Neural cell (in vitro differentiated cells): Measurements from ENCODE around the gene TNC. TPM values are rescaled to one million over a fixed set of nuclear protein-coding genes. Genes with fewer than 3 reads are reported as not detected.

Source experiments
- H2AFZ ChIP-seq: fragments of 200-600, 300-800 bp; sonication (generic), shearing (Covaris generic); 2 replicates; pipeline ENCODE4 v1.6.0; 2014; ENCODE audit warnings: low read depth, mild to moderate bottlenecking, antibody characterized with exemption, low read length, moderate library complexity
- H3F3A ChIP-seq: fragments of 200-600 bp; shearing (Covaris generic); 2 replicates; pipeline ENCODE4 v1.6.1; 2016; ENCODE audit warnings: mild to moderate bottlenecking, moderate library complexity, mixed read lengths, antibody characterized with exemption, low read length; ENCODE audit not compliant: insufficient read depth, poor library complexity, severe bottlenecking
- H3K27ac ChIP-seq: fragments of 200-600, 300-800 bp; sonication (generic), shearing (Covaris generic); 2 replicates; pipeline ENCODE4 v1.5.1; 2014; ENCODE audit warnings: mild to moderate bottlenecking, low read length, moderate library complexity
- H3K27me3 ChIP-seq: fragments of 300-800, 200-600 bp; sonication (generic), shearing (Covaris generic); 2 replicates; pipeline ENCODE4 v1.6.0; 2014; ENCODE audit warnings: mild to moderate bottlenecking, low read depth, low read length, moderate library complexity; ENCODE audit not compliant: insufficient read depth
- H3K36me3 ChIP-seq: fragments of 300-800, 200-600 bp; sonication (generic), shearing (Covaris generic); 2 replicates; pipeline ENCODE4 v1.5.1; 2014; ENCODE audit warnings: mild to moderate bottlenecking, antibody characterized with exemption, low read length, moderate library complexity; ENCODE audit not compliant: insufficient read depth
- H3K4me2 ChIP-seq: fragments of 300-800, 200-600 bp; sonication (generic), shearing (Covaris generic); 2 replicates; pipeline ENCODE4 v1.6.0; 2014; ENCODE audit warnings: mild to moderate bottlenecking, low read length
- H3K4me3 ChIP-seq: fragments of 300-800, 200-600 bp; sonication (generic), shearing (Covaris generic); 2 replicates; pipeline ENCODE4 v1.5.1; 2014; ENCODE audit warnings: mild to moderate bottlenecking, low read length, moderate library complexity
- H3K79me2 ChIP-seq: fragments of 200-600 bp; shearing (Covaris generic); replicated peaks from 2 replicates; pipeline ENCODE4 v1.6.0; 2014; ENCODE audit warnings: mild to moderate bottlenecking, low read length, moderate library complexity; ENCODE audit not compliant: insufficient read depth
- H3K9ac ChIP-seq: fragments of 300-800, 200-600 bp; sonication (generic), shearing (Covaris generic); 2 replicates; pipeline ENCODE4 v1.6.1; 2016; ENCODE audit warnings: mild to moderate bottlenecking, low read length, mixed read lengths
- H3K9me2 ChIP-seq: fragments of 200-600 bp; shearing (Covaris generic); 2 replicates; pipeline ENCODE4 v1.6.1; 2016; ENCODE audit warnings: mild to moderate bottlenecking, low read length, mixed read lengths; ENCODE audit not compliant: insufficient read depth
- H3K9me3 ChIP-seq: fragments of 200-600, 300-800 bp; sonication (generic), shearing (Covaris generic); 2 replicates; pipeline ENCODE4 v1.6.1; 2016; ENCODE audit warnings: mild to moderate bottlenecking, mixed run types, low read length, moderate library complexity, mixed read lengths
- H4K20me1 ChIP-seq: fragments of 200-600 bp; shearing (Covaris generic); 2 replicates; pipeline ENCODE4 v1.6.1; 2016; ENCODE audit warnings: mild to moderate bottlenecking, mixed run types; ENCODE audit not compliant: insufficient read depth
- EP300 ChIP-seq: fragments of 450-650 bp; conservative IDR thresholded peaks from 2 replicates; pipeline ENCODE4 v1.6.1; 2014; ENCODE audit warnings: antibody characterized with exemption, mild to moderate bottlenecking, moderate library complexity; ENCODE audit not compliant: poor library complexity, severe bottlenecking
- EZH2 ChIP-seq: fragments of 200-600, 300-800 bp; shearing (Covaris generic), sonication (generic); IDR thresholded peaks from 2 replicates; pipeline ENCODE4 v1.6.1; 2014; ENCODE audit warnings: antibody characterized with exemption, low read length, borderline replicate concordance, mild to moderate bottlenecking; ENCODE audit not compliant: insufficient read depth, poor library complexity, severe bottlenecking
- MXI1 ChIP-seq: fragments of 450-650 bp; conservative IDR thresholded peaks from 2 replicates; pipeline ENCODE4 v1.6.1; 2014; ENCODE audit warnings: antibody characterized with exemption, mild to moderate bottlenecking; ENCODE audit not compliant: poor library complexity, severe bottlenecking
- POLR2AphosphoS5 ChIP-seq: IDR thresholded peaks from 2 replicates; pipeline ENCODE4 v1.6.1; 2012
- RAD21 ChIP-seq: fragments of 450-650 bp; conservative IDR thresholded peaks from 2 replicates; pipeline ENCODE4 v1.6.1; 2014; ENCODE audit warnings: antibody characterized with exemption, mild to moderate bottlenecking, moderate library complexity
- SMC3 ChIP-seq: fragments of 450-650 bp; conservative IDR thresholded peaks from 2 replicates; pipeline ENCODE4 v1.6.1; 2014; ENCODE audit warnings: antibody characterized with exemption, mild to moderate bottlenecking, moderate library complexity; ENCODE audit not compliant: poor library complexity
- TAF1 ChIP-seq: IDR thresholded peaks from 2 replicates; pipeline ENCODE4 v1.6.1; 2012; ENCODE audit warnings: low read depth
- polyA plus RNA-seq: library from polyadenylated mRNA; depleted of rRNA; stranded (reverse); fragments of >200 nt; gene quantifications from 2 replicates; pipeline ENCODE4 v1.2.3, GENCODE V29; 2014
- TF ChIP-seq, protein P1 (sequence below): IDR thresholded peaks from 2 replicates; pipeline ENCODE4 v1.6.1; 2012; ENCODE audit warnings: borderline replicate concordance
- TF ChIP-seq, protein P2 (sequence below): fragments of 450-650 bp; IDR thresholded peaks from 2 replicates; pipeline ENCODE4 v1.5.1; 2014; ENCODE audit warnings: antibody characterized with exemption, mild to moderate bottlenecking, moderate library complexity; ENCODE audit not compliant: poor library complexity, severe bottlenecking

The TNC gene
- polyA plus RNA-seq, 1 donor from 2014 or later = 2.1 TPM

DNA sequence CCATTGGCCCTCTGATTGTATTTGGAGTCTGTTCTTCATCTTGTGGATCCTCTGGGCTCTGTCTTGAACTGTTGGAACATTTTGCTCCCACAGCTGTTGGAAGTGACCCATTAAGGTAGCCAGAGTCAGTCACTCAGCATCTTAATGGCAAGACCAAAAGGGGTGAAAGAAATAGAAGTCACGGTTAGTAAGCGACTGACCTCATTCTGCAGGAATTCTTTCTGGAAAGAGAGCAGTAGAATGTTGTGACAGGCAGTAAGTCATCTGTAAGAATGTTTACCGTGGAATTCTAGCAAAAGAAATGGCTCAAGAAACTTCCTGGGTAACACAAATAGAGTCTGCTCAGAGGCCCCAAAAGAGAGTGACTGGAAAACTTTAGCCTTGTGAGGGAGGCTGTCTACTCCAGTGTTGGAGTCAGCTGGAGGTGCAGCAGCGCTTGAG lies 28.6 kb upstream of the TNC start:
- Histone ChIP-seq H4K20me1 (no peaks in the 10 kb centered on the region), H3K4me3 (no peak overlapping the region), H3K36me3 (no peaks in the 10 kb centered on the region), H2AFZ (no peak overlapping the region), H3K27ac (no peak overlapping the region), H3K9me3 (no peaks in the 10 kb centered on the region), H3K79me2 (no peaks in the 10 kb centered on the region), H3K9me2 (no peaks in the 10 kb centered on the region), H3K9ac (no peak overlapping the region), H3F3A (no peaks in the 10 kb centered on the region), H3K27me3 (no peaks in the 10 kb centered on the region), H3K4me2 (no peak overlapping the region)
- TF ChIP-seq EZH2 = no peak
- no peak for TF ChIP-seq SMC3
- no peak for TF ChIP-seq RAD21
- TF ChIP-seq, protein P1, sequence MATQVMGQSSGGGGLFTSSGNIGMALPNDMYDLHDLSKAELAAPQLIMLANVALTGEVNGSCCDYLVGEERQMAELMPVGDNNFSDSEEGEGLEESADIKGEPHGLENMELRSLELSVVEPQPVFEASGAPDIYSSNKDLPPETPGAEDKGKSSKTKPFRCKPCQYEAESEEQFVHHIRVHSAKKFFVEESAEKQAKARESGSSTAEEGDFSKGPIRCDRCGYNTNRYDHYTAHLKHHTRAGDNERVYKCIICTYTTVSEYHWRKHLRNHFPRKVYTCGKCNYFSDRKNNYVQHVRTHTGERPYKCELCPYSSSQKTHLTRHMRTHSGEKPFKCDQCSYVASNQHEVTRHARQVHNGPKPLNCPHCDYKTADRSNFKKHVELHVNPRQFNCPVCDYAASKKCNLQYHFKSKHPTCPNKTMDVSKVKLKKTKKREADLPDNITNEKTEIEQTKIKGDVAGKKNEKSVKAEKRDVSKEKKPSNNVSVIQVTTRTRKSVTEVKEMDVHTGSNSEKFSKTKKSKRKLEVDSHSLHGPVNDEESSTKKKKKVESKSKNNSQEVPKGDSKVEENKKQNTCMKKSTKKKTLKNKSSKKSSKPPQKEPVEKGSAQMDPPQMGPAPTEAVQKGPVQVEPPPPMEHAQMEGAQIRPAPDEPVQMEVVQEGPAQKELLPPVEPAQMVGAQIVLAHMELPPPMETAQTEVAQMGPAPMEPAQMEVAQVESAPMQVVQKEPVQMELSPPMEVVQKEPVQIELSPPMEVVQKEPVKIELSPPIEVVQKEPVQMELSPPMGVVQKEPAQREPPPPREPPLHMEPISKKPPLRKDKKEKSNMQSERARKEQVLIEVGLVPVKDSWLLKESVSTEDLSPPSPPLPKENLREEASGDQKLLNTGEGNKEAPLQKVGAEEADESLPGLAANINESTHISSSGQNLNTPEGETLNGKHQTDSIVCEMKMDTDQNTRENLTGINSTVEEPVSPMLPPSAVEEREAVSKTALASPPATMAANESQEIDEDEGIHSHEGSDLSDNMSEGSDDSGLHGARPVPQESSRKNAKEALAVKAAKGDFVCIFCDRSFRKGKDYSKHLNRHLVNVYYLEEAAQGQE = no peak
- no peak for TF ChIP-seq TAF1
- TF ChIP-seq MXI1 = no peak
- TF ChIP-seq EP300 = no peak
- no peak for TF ChIP-seq POLR2AphosphoS5
- TF ChIP-seq, protein P2, sequence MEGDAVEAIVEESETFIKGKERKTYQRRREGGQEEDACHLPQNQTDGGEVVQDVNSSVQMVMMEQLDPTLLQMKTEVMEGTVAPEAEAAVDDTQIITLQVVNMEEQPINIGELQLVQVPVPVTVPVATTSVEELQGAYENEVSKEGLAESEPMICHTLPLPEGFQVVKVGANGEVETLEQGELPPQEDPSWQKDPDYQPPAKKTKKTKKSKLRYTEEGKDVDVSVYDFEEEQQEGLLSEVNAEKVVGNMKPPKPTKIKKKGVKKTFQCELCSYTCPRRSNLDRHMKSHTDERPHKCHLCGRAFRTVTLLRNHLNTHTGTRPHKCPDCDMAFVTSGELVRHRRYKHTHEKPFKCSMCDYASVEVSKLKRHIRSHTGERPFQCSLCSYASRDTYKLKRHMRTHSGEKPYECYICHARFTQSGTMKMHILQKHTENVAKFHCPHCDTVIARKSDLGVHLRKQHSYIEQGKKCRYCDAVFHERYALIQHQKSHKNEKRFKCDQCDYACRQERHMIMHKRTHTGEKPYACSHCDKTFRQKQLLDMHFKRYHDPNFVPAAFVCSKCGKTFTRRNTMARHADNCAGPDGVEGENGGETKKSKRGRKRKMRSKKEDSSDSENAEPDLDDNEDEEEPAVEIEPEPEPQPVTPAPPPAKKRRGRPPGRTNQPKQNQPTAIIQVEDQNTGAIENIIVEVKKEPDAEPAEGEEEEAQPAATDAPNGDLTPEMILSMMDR = no peak

DNA sequence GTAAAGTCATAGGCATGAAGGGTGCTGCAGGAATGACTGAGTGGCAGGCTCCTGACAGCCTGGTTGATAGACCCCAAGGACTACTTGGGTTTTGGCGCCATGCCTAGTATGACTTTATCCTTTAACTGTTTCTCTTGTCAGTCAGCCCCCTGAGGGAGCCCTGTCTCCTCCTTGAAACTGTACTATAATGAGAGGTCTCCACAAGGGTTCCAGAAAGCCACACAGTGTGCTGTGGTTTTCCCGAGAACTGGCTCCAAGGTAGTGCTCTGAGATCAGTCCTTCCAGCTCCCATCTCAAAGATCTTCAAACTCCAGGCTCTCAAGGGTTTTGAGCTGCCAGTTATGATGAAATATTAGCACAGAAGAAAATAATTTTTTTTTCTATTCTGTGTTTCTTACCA lies 26.7 kb upstream of the TNC start:
- no peak overlapping the region for H3K4me3 ChIP-seq
- H4K20me1 ChIP-seq = no peaks in the 10 kb centered on the region
- H3K27me3 ChIP-seq = no peaks in the 10 kb centered on the region
- no peaks in the 10 kb centered on the region for H3K9me2 ChIP-seq
- no peak overlapping the region for H3K4me2 ChIP-seq
- no peak overlapping the region for H3K9ac ChIP-seq
- no peak overlapping the region for H2AFZ ChIP-seq
- no peak overlapping the region for H3K27ac ChIP-seq
- TF ChIP-seq POLR2AphosphoS5 = no peak
- TF ChIP-seq, protein P1 = no peak
- TF ChIP-seq RAD21 = no peak
- TF ChIP-seq MXI1 = no peak
- TF ChIP-seq, protein P2 = no peak
- no peak for TF ChIP-seq EZH2
- no peak for TF ChIP-seq EP300
- TF ChIP-seq TAF1 = no peak
- TF ChIP-seq SMC3 = no peak
- H3K79me2 ChIP-seq = no peaks in the 10 kb centered on the region
- no peaks in the 10 kb centered on the region for H3K36me3 ChIP-seq
- H3F3A ChIP-seq = no peaks in the 10 kb centered on the region
- H3K9me3 ChIP-seq = no peaks in the 10 kb centered on the region
